CMK (cell line): ENCODE results near the gene MPO.

Source experiments
- DNase-seq: peaks from one replicate; pipeline ENCODE4 v3.0.0-alpha.2; 2010; ENCODE audit warnings: low read depth

MPO gene

GRCh38 chr17:58264407-58265103 is 16.2 kb downstream of the MPO start:
- DNase-seq: no peak

GRCh38 chr17:58263773-58264172 is 17.0 kb downstream of the MPO start:
- no peak for DNase-seq

DNA sequence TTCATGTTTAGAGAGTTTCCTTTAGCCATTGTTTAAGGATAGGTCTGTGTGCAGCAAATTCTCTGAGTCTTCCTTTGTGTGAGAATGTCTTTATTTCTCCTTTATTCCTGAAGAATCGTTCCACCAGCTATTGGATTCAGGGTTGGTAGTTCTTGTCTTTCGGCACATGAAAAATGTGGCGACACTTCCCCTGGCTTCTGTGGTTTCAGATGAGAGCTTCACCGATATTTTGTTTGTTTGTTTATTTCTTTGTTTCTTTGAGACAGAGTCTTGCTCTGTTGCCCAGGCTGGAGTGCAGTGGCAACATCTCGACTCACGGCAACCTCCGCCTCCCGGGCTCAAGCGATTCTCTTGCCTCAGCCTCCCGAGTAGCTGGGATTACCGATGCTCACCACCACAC is 18.6 kb downstream of the MPO start:
- no peak for DNase-seq

DNA sequence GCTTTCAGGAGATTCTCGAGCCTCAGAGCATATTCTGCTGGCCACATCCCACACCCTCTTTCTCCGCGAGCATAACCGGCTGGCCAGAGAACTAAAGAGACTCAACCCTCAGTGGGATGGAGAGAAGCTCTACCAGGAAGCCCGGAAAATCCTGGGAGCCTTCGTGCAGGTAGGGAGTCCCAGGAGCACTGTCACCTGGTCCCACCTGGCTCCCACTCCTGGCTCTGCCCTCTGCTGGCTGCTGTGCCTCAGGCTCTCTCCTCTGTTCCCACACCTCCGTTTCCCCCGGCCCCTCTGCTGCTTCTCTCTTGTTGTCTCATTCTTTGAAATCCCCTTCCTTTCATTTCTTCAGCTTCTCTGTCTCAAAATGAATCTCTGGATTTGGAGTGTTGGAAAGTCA is 25.9 kb downstream of the MPO start:
- no peak for DNase-seq

DNA sequence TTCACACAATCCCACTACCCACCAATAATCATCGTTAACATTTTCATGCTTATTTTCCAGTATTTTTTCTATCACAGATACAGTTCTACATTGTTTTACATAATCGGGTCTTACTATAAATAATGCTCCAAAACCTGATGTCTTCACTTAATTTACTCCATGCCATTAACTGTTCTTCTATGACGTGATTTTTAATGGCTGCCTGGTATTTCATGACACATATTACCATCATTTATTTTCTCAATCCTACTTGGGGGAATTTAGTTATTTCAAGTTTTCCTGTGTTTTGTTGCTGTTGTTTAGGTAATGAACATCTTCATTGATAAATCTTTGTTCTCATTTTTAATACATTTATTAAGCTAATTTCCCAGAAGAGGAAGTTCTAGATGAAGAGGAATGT is 27.7 kb downstream of the MPO start:
- DNase-seq: no peak

DNA sequence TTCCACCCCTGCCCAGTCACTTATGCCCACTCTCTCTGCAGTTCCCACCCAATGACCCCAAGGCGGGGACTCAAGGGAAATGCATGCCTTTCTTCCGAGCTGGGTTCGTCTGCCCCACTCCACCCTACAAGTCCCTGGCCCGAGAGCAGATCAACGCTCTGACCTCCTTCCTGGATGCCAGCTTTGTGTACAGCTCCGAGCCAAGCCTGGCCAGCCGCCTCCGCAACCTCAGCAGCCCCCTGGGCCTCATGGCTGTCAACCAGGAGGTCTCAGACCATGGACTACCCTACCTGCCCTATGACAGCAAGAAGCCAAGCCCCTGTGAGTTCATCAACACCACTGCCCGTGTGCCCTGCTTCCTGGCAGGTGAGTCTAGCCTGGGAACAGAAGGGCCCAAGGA is 28.6 kb downstream of the MPO start:
- DNase-seq: no peak

DNA sequence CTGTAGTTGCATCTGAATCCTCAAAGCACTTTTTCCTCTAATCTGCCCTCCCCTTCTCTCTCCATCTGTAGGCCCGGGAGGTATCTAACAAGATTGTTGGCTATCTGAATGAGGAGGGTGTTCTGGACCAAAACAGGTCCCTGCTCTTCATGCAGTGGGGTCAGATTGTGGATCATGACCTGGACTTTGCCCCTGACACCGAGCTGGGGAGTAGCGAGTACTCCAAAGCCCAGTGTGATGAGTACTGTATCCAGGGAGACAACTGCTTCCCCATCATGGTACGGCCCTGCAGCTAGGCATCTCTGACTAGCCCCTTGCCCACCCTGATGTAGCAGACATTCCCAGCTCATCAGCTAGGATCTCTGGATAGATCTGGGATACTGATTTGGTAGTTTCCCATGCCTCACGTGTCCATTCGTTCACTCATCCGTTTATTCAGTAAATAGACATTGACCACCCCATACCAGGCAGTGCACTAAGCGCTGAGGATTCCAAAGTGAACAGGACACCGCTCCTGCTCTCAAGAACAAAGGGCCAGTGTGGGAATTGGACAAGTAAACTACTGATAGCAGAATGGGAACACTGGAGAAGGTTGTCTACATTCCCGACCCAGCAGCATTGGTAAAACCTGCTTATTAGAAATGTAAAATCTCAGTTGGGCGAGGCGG is 30.3 kb downstream of the MPO start:
- DNase-seq: no peak

DNA sequence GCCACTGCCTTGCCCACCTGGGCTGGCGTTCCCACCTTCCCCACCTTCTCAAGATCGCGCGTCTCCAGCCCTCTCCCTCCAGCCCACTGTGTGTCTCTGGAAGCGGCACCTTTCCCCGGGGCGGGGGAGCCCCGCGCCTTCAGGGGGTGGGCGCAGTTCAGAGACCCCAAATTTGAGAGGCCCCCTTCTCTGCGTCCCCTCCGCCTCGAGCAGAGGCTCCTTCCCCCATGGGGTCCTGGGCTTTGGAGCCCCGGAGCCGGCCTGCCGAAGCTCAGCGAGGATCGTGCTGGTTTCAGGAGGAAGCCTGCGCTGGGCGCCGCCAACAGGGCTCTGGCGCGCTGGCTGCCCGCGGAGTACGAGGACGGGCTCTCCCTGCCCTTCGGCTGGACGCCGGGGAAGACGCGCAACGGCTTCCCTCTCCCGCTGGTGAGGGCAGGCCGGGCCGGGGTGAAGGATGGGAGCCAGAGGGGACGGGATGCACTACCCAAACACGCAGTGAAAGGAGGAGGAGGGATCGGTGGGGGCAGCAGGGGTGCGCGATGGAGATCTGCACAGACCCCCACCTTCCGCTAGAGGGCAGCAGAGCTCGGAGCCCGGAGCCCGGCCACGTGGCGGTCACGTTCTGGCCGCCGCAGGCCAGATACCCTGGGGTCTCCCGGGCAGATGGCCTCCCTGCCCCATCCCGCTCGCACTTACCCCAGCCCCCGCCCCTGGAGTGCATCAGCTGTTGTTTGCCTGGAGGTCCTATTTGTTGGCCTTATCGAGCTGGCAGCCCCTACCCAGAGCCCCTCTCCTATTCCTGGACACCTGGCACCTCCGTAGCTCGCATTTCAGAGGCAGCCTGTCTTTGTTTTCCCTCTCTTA is 31.2 kb downstream of the MPO start:
- DNase-seq: no peak

DNA sequence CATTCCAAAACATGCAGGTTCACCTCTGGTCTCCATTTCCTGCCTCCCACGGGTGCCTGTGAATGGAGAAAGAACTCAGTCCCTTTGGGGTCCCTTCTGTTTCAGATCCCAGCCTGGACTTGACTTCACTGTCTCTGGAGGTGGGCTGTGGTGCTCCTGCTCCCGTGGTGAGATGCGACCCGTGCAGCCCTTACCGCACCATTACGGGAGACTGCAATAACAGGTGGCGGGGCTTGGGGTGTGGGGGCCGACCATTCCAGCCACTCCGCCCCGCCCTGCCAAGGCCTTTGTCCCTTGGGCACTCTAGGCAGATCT is 31.8 kb downstream of the MPO start:
- no peak for DNase-seq

- DNase-seq: no peak
Observed at GRCh38 chr17:58247511-58248363, 33.0 kb downstream of the MPO start.

- no peak for DNase-seq
Observed at GRCh38 chr17:58246781-58247180, 34.0 kb downstream of the MPO start.

DNA sequence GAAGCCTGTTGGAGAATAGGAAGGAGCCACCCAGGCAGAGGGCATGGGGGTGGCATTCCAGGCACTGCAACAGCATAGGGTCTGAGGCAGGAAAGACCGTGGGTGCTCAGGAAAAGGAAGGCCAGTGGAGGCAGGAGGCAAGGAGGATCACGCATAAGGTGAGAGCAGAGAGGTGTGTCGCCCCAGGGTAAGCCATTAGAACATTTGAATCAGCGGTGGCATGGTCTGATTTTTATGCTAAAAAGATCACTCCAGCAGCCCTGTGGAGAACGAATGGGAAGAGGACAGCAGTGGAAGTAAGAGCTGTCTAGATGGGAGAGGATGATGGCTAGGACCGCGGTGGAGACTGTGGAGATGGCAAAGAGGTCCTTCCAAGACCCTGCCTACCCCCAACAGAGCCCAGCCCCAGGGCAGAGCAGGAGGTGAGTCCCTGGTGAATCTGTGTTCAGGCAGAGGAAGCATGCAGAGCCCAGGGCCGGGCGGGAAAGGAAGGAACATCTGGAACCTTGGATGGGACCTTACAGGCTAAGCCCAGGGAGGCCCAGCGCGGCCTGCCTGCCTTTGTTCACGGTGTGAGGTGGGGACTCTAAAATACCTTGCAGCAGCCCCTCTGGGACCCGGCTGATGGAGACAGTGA is 34.5 kb downstream of the MPO start:
- DNase-seq: no peak

DNA sequence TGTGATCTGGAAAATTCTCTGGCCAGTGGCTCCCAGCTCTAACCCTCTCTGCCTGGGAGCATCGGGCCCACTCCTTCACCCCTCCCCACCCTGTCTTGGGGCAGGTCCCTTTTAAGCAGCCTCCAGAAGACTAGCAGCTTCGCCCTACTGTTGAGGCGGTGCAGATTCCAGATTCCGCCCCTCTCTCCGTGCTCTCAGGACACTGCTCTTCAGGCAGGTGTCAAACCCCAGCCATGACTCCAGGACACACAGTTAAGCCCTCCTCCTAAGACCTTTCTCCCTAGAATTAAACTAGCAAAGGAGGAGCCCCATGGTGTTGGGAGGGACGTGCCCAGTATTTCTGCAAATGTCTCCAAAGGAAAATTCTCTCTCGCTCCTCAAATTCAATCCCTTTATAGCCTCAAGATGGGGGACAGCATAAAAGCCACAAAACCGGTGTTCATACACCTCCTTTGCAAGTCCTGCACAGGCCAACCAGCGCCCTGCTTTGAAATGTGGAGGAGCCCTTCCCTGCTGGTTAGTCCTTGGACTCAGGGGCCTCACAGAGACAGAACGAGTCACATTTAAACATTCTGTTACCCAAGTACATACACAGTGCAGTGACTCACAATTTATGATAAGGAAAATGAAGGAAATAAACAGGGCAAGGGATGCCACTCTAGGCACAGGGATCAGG is 35.2 kb downstream of the MPO start:
- DNase-seq: no peak

GRCh38 chr17:58244963-58245362 is 35.8 kb downstream of the MPO start:
- no peak for DNase-seq

DNA sequence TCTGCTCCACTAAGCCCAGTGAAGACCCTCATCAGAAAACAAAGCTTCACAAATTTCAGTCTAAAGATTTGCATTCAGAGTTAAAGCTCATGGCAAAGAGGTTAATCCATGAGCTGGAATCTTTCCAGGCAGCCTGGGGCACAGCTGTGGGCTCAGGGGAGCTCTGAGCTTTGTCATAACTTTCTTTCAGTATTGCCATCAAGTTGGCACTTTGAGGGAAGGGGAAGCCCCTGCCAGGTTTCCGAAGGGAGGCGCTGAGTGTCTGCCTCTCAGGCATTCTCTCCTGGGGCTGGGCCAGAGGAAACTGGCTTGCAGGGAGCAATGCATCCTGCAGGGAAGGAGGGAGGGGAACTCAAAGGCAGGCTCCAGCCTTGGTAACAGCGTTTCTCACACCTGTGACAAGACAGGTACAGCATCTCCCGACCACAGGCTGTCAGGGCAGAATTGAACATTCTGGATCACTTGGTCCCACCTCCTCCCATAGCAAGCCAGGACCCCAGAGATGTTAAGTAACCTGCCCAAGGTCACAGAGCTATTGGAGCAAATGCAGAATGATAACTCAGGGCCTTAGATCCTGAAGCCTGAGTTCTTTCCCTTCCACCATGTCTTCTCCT is 38.5 kb downstream of the MPO start:
- DNase-seq: no peak

DNA sequence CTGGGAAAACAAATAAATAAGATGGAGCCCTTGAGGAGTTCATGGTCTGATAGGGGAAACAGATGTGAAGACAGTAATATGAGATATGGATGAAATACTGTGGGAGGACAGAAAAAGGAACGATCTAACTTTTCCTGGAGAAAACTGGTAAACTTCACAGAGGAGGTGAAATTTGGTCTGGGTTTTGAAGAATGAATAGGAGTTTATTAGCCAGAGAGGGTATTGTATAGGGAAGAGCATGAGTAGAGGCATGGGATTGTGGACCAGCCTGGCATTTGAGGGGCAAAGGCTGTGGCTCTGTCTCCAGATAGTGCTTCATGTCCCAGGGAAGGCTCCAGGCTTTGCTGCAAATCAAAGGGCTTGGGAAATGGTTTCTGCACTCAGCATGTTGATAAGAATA is 40.7 kb downstream of the MPO start:
- no peak for DNase-seq

DNA sequence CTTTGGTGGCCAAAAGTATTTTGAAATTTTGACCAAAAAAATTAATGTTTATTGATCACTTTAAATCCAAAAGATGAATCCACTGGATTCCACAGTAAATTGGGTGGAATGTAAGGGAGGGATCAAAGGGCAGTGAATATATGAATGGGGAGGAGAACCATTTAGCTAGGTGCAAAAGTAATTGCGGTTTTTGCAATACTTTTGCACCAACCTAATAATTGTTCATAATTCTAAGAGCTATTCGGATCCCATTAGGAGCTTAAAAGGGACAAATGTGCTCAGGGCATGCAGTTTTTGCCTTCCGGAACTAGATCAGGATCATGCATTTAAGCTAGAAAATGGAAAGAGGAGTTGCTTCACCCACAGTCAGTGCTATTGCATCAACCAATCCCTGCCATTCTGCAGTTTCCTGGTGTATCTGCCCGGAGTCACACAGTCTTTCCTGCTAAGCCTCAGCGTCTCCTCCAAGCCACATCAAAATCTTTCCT is 42.5 kb downstream of the MPO start, which contains the start of gene LPO:
LPO (plus strand) TSS at position 438 of the 488 bp plus-strand sequence. CDS start 4,396 bp downstream, outside the sequence.
- DNase-seq: no peak

DNA sequence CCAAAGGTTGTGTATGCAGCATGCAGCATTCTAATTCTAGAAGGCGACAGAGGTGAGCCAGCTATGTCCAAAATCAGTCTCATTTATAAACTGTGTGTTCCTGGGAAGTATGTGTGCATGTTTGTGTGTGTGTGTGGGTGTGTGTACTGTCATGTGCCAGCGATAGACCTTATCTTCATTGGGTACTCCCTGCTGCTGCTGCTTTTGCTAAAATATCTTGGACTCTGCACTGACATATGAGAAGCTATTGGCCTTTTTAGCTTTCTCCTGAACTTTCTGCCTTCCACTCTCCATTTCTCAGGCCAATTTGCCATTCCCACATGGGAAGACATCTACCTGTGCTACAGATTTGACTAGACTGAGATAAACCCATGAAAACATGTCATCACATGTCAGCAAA is 44.3 kb downstream of the MPO start:
- no peak for DNase-seq

DNA sequence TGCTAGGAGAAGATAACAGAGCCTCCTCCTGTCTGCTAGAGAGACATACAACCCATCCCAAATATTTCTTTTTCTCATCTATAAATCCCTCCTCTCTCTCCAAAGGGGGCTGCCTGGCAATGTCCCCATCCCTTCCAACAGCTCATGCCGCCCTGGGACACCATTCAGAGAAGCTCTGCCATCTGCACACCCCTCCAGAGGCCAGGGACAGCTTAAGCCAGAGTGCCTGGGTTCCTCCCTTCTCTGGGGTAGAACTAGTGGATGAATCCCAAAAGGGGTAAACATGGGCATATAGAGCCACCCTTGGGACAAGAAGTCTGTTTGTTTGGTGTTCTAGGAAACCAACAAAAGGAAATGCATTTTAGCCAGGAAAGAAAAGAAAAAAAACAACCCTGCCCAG is 44.9 kb downstream of the MPO start:
- DNase-seq: no peak

- no peak for DNase-seq
Observed at GRCh38 chr17:58234512-58234911, 46.2 kb downstream of the MPO start.

DNA sequence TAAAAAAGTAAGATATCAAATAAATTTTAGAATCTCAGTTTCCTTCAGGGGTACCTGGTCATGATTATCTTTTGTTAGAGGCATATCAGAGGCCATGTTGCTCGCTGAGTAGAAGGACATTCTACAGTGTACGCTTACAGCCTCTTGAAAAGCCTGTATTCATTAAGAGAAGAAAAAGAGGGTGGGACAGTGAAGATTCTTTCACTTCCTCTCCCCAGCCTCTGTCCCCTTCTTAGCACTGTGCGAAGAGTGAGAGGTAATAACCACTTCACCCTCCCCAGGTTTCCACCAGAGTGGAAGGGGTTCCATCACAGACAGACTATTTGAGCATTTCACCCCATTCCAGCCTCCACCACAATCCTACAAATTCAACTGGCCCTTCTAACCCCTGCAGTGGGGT is 47.2 kb downstream of the MPO start:
- no peak for DNase-seq
